ENCODE measurements around the gene CCDC69.

DNA sequence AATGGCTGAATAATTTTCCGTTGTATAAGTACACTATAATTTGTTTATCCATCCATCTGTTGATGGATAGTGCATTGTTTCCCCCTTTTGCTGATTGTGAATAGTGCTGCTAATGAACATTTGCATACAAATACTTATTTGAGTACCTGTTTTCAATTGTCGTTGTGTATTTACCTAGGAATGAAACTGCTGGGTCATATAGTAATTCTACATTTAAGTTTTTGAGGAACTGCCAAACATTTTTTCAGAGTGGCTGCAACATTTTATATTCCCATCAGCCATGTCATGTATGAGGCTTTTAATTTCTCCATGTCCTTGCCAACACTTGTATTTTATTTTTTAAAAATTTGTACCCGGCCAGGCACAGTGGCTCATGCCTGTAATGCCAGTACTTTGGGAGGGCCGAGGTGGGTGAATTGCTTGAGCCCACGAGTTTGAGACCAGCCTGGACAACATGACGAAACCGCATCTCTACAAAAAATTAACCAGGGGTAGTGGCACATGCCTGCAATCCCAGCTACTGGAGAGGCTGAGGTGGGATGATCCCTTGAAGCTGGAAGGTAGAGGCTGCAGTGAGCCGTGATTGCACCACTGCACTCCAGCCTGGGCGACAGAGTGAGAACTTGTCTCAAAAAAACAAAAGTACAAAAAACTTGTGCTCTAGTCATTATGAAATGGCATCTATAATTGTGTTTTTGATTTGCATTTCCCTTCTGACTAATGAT lies 64.1 kb downstream of the CCDC69 start:
- TF ChIP-seq, protein P1, sequence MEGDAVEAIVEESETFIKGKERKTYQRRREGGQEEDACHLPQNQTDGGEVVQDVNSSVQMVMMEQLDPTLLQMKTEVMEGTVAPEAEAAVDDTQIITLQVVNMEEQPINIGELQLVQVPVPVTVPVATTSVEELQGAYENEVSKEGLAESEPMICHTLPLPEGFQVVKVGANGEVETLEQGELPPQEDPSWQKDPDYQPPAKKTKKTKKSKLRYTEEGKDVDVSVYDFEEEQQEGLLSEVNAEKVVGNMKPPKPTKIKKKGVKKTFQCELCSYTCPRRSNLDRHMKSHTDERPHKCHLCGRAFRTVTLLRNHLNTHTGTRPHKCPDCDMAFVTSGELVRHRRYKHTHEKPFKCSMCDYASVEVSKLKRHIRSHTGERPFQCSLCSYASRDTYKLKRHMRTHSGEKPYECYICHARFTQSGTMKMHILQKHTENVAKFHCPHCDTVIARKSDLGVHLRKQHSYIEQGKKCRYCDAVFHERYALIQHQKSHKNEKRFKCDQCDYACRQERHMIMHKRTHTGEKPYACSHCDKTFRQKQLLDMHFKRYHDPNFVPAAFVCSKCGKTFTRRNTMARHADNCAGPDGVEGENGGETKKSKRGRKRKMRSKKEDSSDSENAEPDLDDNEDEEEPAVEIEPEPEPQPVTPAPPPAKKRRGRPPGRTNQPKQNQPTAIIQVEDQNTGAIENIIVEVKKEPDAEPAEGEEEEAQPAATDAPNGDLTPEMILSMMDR (IDR thresholded peaks at IDR 0.05), result no peak
- no peak for TF ChIP-seq EZH2phosphoT487 (IDR thresholded peaks at IDR 0.05)
- no peak for TF ChIP-seq EZH2 (IDR thresholded peaks at IDR 0.05)

All from neural progenitor cell (in vitro differentiated cells).